ENCODE results near the gene ATRIP.
A peak's percentile ranks its signal among the peaks of the same experiment; 100 is the strongest.

ATRIP gene

DNA sequence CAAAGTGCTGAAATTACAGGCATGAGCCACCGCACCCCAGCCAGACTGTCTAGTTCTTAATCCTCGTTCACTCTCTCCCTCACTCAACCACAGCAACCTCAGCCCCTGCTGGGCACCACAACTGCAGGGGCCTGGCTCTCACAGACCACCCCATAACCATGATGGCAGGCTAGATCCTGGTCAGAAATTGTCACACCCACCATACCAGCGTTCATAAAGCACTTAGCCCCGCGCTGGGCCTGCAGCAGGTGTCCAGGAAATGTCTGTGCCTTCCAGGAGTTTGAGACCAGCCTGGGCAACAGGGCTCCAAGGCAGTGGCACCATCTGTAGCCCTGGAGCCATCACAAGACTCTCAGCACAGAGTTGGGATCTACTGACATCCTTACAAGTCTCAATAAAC is 55.6 kb downstream of the ATRIP start:
- Histone ChIP-seq H3K14ac (ENCODE audit: low read length in 2 of 2) (no peak overlapping the region), H3K4me1 (ENCODE audit: control insufficient read depth, insufficient read depth, low read depth, low read length) (peaks cover 25% of the 10 kb centered on the region), H2BK120ac (ENCODE audit: low read depth, low read length) (no peak overlapping the region), H4K8ac (ENCODE audit: low read length) (no peak overlapping the region), H2AK5ac (ENCODE audit: low read length, severe bottlenecking) (no peak overlapping the region), H2BK12ac (ENCODE audit: low read length in 2 of 2) (no peak overlapping the region), H2BK15ac (ENCODE audit: low read depth, poor library complexity, severe bottlenecking) (no peak overlapping the region), H2AFZ (ENCODE audit: low read depth, low read length) (no peak overlapping the region), H3K23ac (ENCODE audit: low read length in 2 of 2) (no peak overlapping the region), H3K36me3 (ENCODE audit: control insufficient read depth in 1 of 2, insufficient read depth in 2 of 2, low read depth in 1 of 2, low read length in 2 of 2) (peaks cover 24 to 28% of the 10 kb centered on the region in 2 experiments), H2BK5ac (ENCODE audit: low read depth, low read length, poor library complexity, severe bottlenecking) (no peak overlapping the region), H3K4me2 (ENCODE audit: low read length, poor library complexity, severe bottlenecking) (no peak overlapping the region), H3K4me3 (ENCODE audit: insufficient read depth in 1 of 2, low read depth in 1 of 2, low read length in 2 of 2) (peak overlapping the region in 1 of 2 experiments; percentile 90), H4K91ac (ENCODE audit: low read length) (no peak overlapping the region), H3K79me1 (replicated peaks; ENCODE audit: low read length, poor library complexity, severe bottlenecking) (peaks cover 15% of the 10 kb centered on the region), H3K18ac (ENCODE audit: low read depth in 1 of 2, low read length in 2 of 2) (no peak overlapping the region), H3K27me3 (ENCODE audit: control insufficient read depth in 1 of 2, insufficient read depth in 1 of 2, low read length in 2 of 2) (no peaks in the 10 kb centered on the region), H3K9ac (ENCODE audit: low read length) (peak overlapping the region; percentile 91), H3K4ac (ENCODE audit: low read depth in 1 of 2, low read length in 2 of 2) (no peak overlapping the region), H3K27ac (ENCODE audit: low read length, poor library complexity, severe bottlenecking) (no peak overlapping the region), H3K9me3 (ENCODE audit: control insufficient read depth, low read length) (no peaks in the 10 kb centered on the region)
- 97% methylated on average over 5 of the region's 5 CpGs for WGBS
- DNase-seq: no peak

DNA sequence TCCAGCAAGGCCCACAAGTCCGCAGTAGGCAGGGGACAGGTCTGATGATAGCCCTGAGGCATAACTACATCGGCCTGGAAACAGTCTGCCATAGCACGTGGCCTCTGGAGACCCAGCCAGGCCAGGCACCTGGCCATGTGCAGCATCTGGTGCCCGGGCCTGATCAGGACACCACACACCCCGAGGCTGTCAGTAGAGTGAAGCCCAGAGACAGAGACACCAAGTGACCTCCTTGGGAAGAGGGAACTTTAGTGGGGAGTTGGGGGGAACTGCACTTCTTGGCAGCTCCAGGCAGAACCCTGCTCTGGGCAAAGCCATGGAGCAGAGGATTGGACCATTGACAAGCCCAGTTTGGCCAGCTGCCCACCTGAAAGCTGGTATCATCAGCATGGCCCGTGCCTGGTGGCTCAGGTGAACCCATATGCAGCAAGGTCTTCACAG is 56.2 kb downstream of the ATRIP start:
- H2AK5ac ChIP-seq (ENCODE audit: low read length, severe bottlenecking): no peak overlapping the region
- no peaks in the 10 kb centered on the region for H3K27me3 ChIP-seq (ENCODE audit: control insufficient read depth in 1 of 2, insufficient read depth in 1 of 2, low read length in 2 of 2)
- H3K9me3 ChIP-seq (ENCODE audit: control insufficient read depth, low read length): no peaks in the 10 kb centered on the region
- no peak for DNase-seq
- peak overlapping the region in 1 of 2 experiments; percentile 15 for H3K4ac ChIP-seq (ENCODE audit: low read depth in 1 of 2, low read length in 2 of 2)
- WGBS: 95% methylated on average over 6 of the region's 6 CpGs
- peaks cover 31% of the 10 kb centered on the region for H3K4me1 ChIP-seq (ENCODE audit: control insufficient read depth, insufficient read depth, low read depth, low read length)
- no peak overlapping the region for H2BK15ac ChIP-seq (ENCODE audit: low read depth, poor library complexity, severe bottlenecking)
- H4K8ac ChIP-seq (ENCODE audit: low read length): no peak overlapping the region
- H3K27ac ChIP-seq (ENCODE audit: low read length, poor library complexity, severe bottlenecking): no peak overlapping the region
- no peak overlapping the region for H3K4me2 ChIP-seq (ENCODE audit: low read length, poor library complexity, severe bottlenecking)
- no peak overlapping the region for H2BK5ac ChIP-seq (ENCODE audit: low read depth, low read length, poor library complexity, severe bottlenecking)
- H2AFZ ChIP-seq (ENCODE audit: low read depth, low read length): no peak overlapping the region
- H3K36me3 ChIP-seq (ENCODE audit: control insufficient read depth in 1 of 2, insufficient read depth in 2 of 2, low read depth in 1 of 2, low read length in 2 of 2): peaks cover 24 to 27% of the 10 kb centered on the region in 2 experiments
- peak overlapping the region in 1 of 2 experiments; percentile 37 for H3K18ac ChIP-seq (ENCODE audit: low read depth in 1 of 2, low read length in 2 of 2)
- H3K23ac ChIP-seq (ENCODE audit: low read length in 2 of 2): no peak overlapping the region
- H3K14ac ChIP-seq (ENCODE audit: low read length in 2 of 2): no peak overlapping the region
- H2BK120ac ChIP-seq (ENCODE audit: low read depth, low read length): no peak overlapping the region
- H4K91ac ChIP-seq (ENCODE audit: low read length): no peak overlapping the region
- peak overlapping the region in 1 of 2 experiments; percentile 8 for H2BK12ac ChIP-seq (ENCODE audit: low read length in 2 of 2)
- peak overlapping the region; percentile 91 for H3K9ac ChIP-seq (ENCODE audit: low read length)
- H3K4me3 ChIP-seq (ENCODE audit: insufficient read depth in 1 of 2, low read depth in 1 of 2, low read length in 2 of 2): peak overlapping the region in 1 of 2 experiments; percentile 90
- peaks cover 15% of the 10 kb centered on the region for H3K79me1 ChIP-seq (replicated peaks; ENCODE audit: low read length, poor library complexity, severe bottlenecking)

- 5% methylated on average over 19 of the region's 26 CpGs for WGBS
- peak overlapping the region; percentile 58 for H2BK120ac ChIP-seq (ENCODE audit: low read depth, low read length)
- peak overlapping the region; percentile 74 for H4K8ac ChIP-seq (ENCODE audit: low read length)
- H3K36me3 ChIP-seq (ENCODE audit: control insufficient read depth in 1 of 2, insufficient read depth in 2 of 2, low read depth in 1 of 2, low read length in 2 of 2): peaks cover 19 to 22% of the 10 kb centered on the region in 2 experiments
- peak overlapping the region; percentile 86 for H2AFZ ChIP-seq (ENCODE audit: low read depth, low read length)
- H3K27ac ChIP-seq (ENCODE audit: low read length, poor library complexity, severe bottlenecking): peak overlapping the region; percentile 41
- peak overlapping the region; percentile 50 to 97 for H3K4ac ChIP-seq (ENCODE audit: low read depth in 1 of 2, low read length in 2 of 2)
- no peaks in the 10 kb centered on the region for H3K27me3 ChIP-seq (ENCODE audit: control insufficient read depth in 1 of 2, insufficient read depth in 1 of 2, low read length in 2 of 2)
- H2AK5ac ChIP-seq (ENCODE audit: low read length, severe bottlenecking): peak overlapping the region; percentile 14
- H3K18ac ChIP-seq (ENCODE audit: low read depth in 1 of 2, low read length in 2 of 2): peak overlapping the region; percentile 93 to 99
- H3K9ac ChIP-seq (ENCODE audit: low read length): peak overlapping the region; percentile 91
- peak; percentile 66 for DNase-seq
- peaks cover 15% of the 10 kb centered on the region for H3K79me1 ChIP-seq (replicated peaks; ENCODE audit: low read length, poor library complexity, severe bottlenecking)
- H3K23ac ChIP-seq (ENCODE audit: low read length in 2 of 2): peak overlapping the region; percentile 14 to 92
- peak overlapping the region; percentile 84 to 90 for H3K4me3 ChIP-seq (ENCODE audit: insufficient read depth in 1 of 2, low read depth in 1 of 2, low read length in 2 of 2)
- peak overlapping the region; percentile 19 to 99 for H3K14ac ChIP-seq (ENCODE audit: low read length in 2 of 2)
- peak overlapping the region; percentile 92 for H4K91ac ChIP-seq (ENCODE audit: low read length)
- peak overlapping the region; percentile 80 for H2BK5ac ChIP-seq (ENCODE audit: low read depth, low read length, poor library complexity, severe bottlenecking)
- H2BK12ac ChIP-seq (ENCODE audit: low read length in 2 of 2): peak overlapping the region in 1 of 2 experiments; percentile 90
- peak overlapping the region; percentile 38 for H2BK15ac ChIP-seq (ENCODE audit: low read depth, poor library complexity, severe bottlenecking)
- H3K4me2 ChIP-seq (ENCODE audit: low read length, poor library complexity, severe bottlenecking): peak overlapping the region; percentile 94
- no peaks in the 10 kb centered on the region for H3K9me3 ChIP-seq (ENCODE audit: control insufficient read depth, low read length)
- peaks cover 32% of the 10 kb centered on the region for H3K4me1 ChIP-seq (ENCODE audit: control insufficient read depth, insufficient read depth, low read depth, low read length)
These were observed 57.0 kb downstream of the ATRIP start for GRCh38 chr3:48503401-48504050.

- Histone ChIP-seq H3K27me3 (ENCODE audit: control insufficient read depth in 1 of 2, insufficient read depth in 1 of 2, low read length in 2 of 2) (no peaks in the 10 kb centered on the region), H3K23ac (ENCODE audit: low read length in 2 of 2) (peak within 1 kb of the TSS; percentile 14 to 92), H3K4me1 (ENCODE audit: control insufficient read depth, insufficient read depth, low read depth, low read length) (peaks cover 32% of the 10 kb centered on the region), H4K8ac (ENCODE audit: low read length) (peak within 1 kb of the TSS; percentile 98), H2BK5ac (ENCODE audit: low read depth, low read length, poor library complexity, severe bottlenecking) (peak within 1 kb of the TSS; percentile 80), H4K91ac (ENCODE audit: low read length) (peak within 1 kb of the TSS; percentile 98), H3K4me3 (ENCODE audit: insufficient read depth in 1 of 2, low read depth in 1 of 2, low read length in 2 of 2) (peak within 1 kb of the TSS; percentile 84 to 90), H3K9me3 (ENCODE audit: control insufficient read depth, low read length) (no peaks in the 10 kb centered on the region), H3K79me1 (replicated peaks; ENCODE audit: low read length, poor library complexity, severe bottlenecking) (peaks cover 15% of the 10 kb centered on the region), H2BK120ac (ENCODE audit: low read depth, low read length) (peak within 1 kb of the TSS; percentile 58), H3K4me2 (ENCODE audit: low read length, poor library complexity, severe bottlenecking) (peak within 1 kb of the TSS; percentile 94), H3K4ac (ENCODE audit: low read depth in 1 of 2, low read length in 2 of 2) (peak within 1 kb of the TSS; percentile 83 to 97), H2BK12ac (ENCODE audit: low read length in 2 of 2) (peak within 1 kb of the TSS; percentile 51 to 96), H3K14ac (ENCODE audit: low read length in 2 of 2) (peak within 1 kb of the TSS; percentile 19 to 99), H2AK5ac (ENCODE audit: low read length, severe bottlenecking) (peak within 1 kb of the TSS; percentile 17), H2BK15ac (ENCODE audit: low read depth, poor library complexity, severe bottlenecking) (peak within 1 kb of the TSS; percentile 53), H2AFZ (ENCODE audit: low read depth, low read length) (peak within 1 kb of the TSS; percentile 86), H3K36me3 (ENCODE audit: control insufficient read depth in 1 of 2, insufficient read depth in 2 of 2, low read depth in 1 of 2, low read length in 2 of 2) (peaks cover 16 to 19% of the 10 kb centered on the region in 2 experiments), H3K18ac (ENCODE audit: low read depth in 1 of 2, low read length in 2 of 2) (peak within 1 kb of the TSS; percentile 93 to 99), H3K9ac (ENCODE audit: low read length) (peak within 1 kb of the TSS; percentile 91), H3K27ac (ENCODE audit: low read length, poor library complexity, severe bottlenecking) (peak within 1 kb of the TSS; percentile 41)
- 17% methylated on average over 36 of the region's 66 CpGs for WGBS
- peak; percentile 61 for DNase-seq
These were observed 57.8 kb downstream of the ATRIP start, which contains the start of gene SHISA5 for GRCh38 chr3:48504051-48504946. SHISA5 (minus strand) TSS chr3:48504174; CDS start chr3:48504094, 80 bp downstream.
